GM10266 (cell line): ENCODE measurements around the gene ZNF680.
"Not testable (repeated sequence)": the region's sequence is repeated elsewhere in the genome, so short reads cannot be mapped to it uniquely, and the experiment has no call there.

Experiments
- DNase-seq: peaks from one replicate; pipeline ENCODE4 v3.0.0; 2012; ENCODE audit errors: extremely low spot score
- CTCF ChIP-seq: IDR thresholded peaks from 2 replicates; pipeline ENCODE4 v1.5.1; 2012; ENCODE audit warnings: mild to moderate bottlenecking, low read depth; ENCODE audit not compliant: control insufficient read depth, insufficient read depth; ENCODE audit errors: missing control alignments

ZNF680 gene

GRCh38 chr7:64562256-64562625, 630 bp downstream of the ZNF680 start:
- no peak for DNase-seq
- TF ChIP-seq CTCF = no peak

DNA sequence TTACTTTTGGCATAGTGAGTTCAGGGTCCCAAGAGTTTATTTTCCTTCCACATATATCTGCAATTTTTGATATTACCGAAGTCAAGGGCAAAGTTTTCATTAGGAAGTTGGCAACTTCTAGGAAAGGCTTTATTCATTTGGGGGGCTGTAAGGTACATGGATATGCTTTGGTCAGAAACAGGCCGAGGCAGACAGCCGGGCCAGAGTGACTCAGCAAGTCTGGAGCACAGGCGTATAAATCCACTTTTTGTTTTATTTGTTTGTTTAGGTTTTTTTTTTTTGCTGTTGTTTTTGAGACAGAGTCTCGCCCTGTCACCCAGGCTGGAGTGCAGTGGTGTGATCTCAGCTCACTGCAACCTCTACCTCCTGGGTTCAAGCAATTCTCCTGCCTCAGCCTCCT, 3.7 kb downstream of the ZNF680 start:
- TF ChIP-seq CTCF = no peak
- no peak for DNase-seq

DNA sequence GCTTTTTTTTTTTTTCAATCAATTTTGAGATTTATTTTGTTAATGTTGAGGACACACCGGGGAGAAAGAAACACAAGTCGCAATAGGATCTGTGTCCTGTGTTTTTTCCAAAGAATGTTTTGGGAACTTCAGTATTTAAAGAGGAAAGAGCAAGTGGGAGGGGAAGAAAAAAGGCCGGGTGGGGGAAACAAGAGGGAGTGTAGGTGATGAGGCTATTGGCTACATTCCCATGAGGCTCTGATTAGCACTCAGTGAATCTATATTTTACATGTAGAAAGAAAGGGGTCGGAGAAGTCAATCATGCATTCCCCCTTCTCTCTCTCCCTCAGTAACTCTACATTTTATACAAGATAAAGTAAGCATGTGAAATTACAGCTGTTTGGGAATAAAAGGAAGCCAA, 4.1 kb downstream of the ZNF680 start:
- no peak for DNase-seq
- no peak for TF ChIP-seq CTCF

DNA sequence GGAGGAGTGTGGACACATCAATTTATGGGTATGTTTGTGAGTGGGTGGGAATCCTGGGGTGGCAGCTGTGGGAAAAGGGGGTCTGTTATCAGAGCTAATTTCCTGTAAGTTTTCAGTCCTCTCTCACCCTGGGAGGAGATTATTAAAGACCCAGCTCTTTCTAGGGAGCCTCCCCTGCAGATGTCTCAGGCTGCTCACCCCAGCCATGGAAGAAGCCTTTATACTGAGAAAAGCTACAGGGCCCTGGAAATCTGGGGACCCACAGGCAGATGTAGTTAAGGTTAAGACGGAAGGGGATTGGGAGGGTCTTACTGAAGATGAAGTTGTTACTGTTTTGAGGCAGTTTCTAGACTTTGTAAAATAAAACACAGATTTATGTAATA, 4.6 kb downstream of the ZNF680 start:
- no peak for DNase-seq
- no peak for TF ChIP-seq CTCF

GRCh38 chr7:64557601-64558322, 5.1 kb downstream of the ZNF680 start:
- TF ChIP-seq CTCF = no peak
- no peak for DNase-seq

DNA sequence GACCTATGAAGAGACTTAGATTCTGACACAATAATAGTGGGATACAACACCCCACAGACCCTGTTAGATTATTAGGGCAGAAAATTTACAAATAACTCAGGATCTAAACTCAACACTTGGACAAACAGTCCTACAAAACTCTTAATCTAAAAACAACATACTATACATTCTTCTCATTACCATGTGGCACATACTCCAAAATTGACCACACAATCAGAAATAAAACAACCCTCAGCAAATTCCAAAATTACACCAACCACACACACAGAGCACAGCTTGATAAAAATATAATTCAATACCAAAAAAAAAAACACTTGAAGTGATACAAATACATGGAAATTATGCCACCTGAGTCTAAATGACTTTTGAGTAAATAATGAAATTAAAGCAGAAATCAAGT, 7.8 kb downstream of the ZNF680 start:
- DNase-seq = no peak
- TF ChIP-seq CTCF = no peak

GRCh38 chr7:64554188-64554587, 8.7 kb downstream of the ZNF680 start:
- not testable (repeated sequence) for DNase-seq
